GM12878 (cell line): ENCODE data around the gene SLC25A51. TPM values are rescaled to one million over a fixed set of nuclear protein-coding genes. Genes with fewer than 3 reads are reported as not detected.

Source experiments
- ATAC-seq: fragments of 200-7000 bp; cut with Tn5 transposase; 3 replicates; pipeline ENCODE4 v1.9.1; 2020; ENCODE audit warnings: mild to moderate bottlenecking, moderate library complexity
- BruUV-seq: library from RNA; stranded (reverse); fragments of 400-500 nt; replicated peaks from 2 replicates; lab custom pipeline; 2021; lab: Mats Ljungman, UMichigan
- CTCF ChIA-PET: fragments of 300-600 bp; sonication (Branson Sonifier 250); formaldehyde crosslinking; extraction: SDS; loops from one replicate; lab custom pipeline; 2021; ENCODE audit warnings: inconsistent platforms; lab: Yijun Ruan, JAX
- POLR2A ChIA-PET: fragments of 350-600 bp; formaldehyde crosslinking; extraction: SDS; loops from one replicate; lab custom pipeline; 2021; ENCODE audit warnings: inconsistent platforms; lab: Charles Lee
- RAD21 ChIA-PET: fragments of 300-600 bp; sonication (Branson Sonifier 250); formaldehyde crosslinking; loops from one replicate; lab custom pipeline; 2023; ENCODE audit warnings: antibody characterized with exemption; ENCODE audit not compliant: unreplicated experiment; lab: Charles Lee
- SMC1A ChIA-PET: fragments of 300-600 bp; sonication (Branson Sonifier 250); formaldehyde crosslinking; loops from one replicate; lab custom pipeline; 2023; ENCODE audit not compliant: unreplicated experiment, uncharacterized antibody; lab: Charles Lee
- DNase-seq: peaks from one replicate; pipeline ENCODE4 v3.0.0-alpha.2; 2011; ENCODE audit warnings: low read depth, low spot score
- FAIRE-seq: peaks from 3 replicates; lab custom pipeline; 2011; peaks lifted over from hg19 to GRCh38; lab: Jason Lieb, UNC
- H2AFZ ChIP-seq: 2 replicates; pipeline ENCODE4 v1.6.0; 2011; ENCODE audit warnings: low read depth, low read length, control low read depth; ENCODE audit not compliant: control insufficient read depth
- H3K27ac ChIP-seq: 2 replicates; pipeline ENCODE4 v1.5.1; 2011; ENCODE audit warnings: control low read depth; ENCODE audit not compliant: control insufficient read depth, insufficient read depth
- H3K27me3 ChIP-seq, 2 experiments: replicated peaks in 1 of 2; 2 replicates each; pipeline versions ENCODE4 v1.6.0 to v1.6.1; 2011; ENCODE audit warnings: low read length in 1 of 2; ENCODE audit not compliant: control insufficient read depth in 2 of 2, insufficient read depth in 2 of 2
- H3K36me3 ChIP-seq, 2 experiments: 2 replicates each; pipeline ENCODE4 v1.5.1; 2011; ENCODE audit warnings: low read length in 1 of 2; ENCODE audit not compliant: control insufficient read depth in 2 of 2, insufficient read depth in 2 of 2
- H3K4me1 ChIP-seq: 2 replicates; pipeline ENCODE4 v1.6.1; 2011; ENCODE audit warnings: mild to moderate bottlenecking, low read length, moderate library complexity, mixed read lengths; ENCODE audit not compliant: control insufficient read depth, insufficient read depth
- H3K4me2 ChIP-seq: 2 replicates; pipeline ENCODE4 v1.6.0; 2011; ENCODE audit warnings: control low read depth; ENCODE audit not compliant: control insufficient read depth, insufficient read depth
- H3K4me3 ChIP-seq: fragments of 200-600 bp; sonication (generic); 2 replicates; pipeline ENCODE4 v1.5.1; 2016
- H3K79me2 ChIP-seq: 2 replicates; pipeline ENCODE4 v1.6.0; 2011; ENCODE audit warnings: low read length; ENCODE audit not compliant: control insufficient read depth, insufficient read depth
- H3K9ac ChIP-seq: 2 replicates; pipeline ENCODE4 v1.8.0; 2011; ENCODE audit warnings: low read length, control low read depth, mixed read lengths; ENCODE audit not compliant: control insufficient read depth, insufficient read depth
- H3K9me3 ChIP-seq: replicated peaks from 3 replicates; pipeline ENCODE4 v1.5.1; 2011; ENCODE audit warnings: mild to moderate bottlenecking, low read length; ENCODE audit not compliant: control insufficient read depth, insufficient read depth
- H4K20me1 ChIP-seq: 2 replicates; pipeline ENCODE4 v1.6.0; 2011; ENCODE audit not compliant: control insufficient read depth, insufficient read depth
- ESRRA ChIP-seq: IDR thresholded peaks from 2 replicates; pipeline ENCODE4 v1.6.1; 2012; ENCODE audit warnings: mild to moderate bottlenecking, low read length, improper control_type of control experiment
- NFIC ChIP-seq: IDR thresholded peaks from 2 replicates; pipeline ENCODE4 v1.6.1; 2012; ENCODE audit warnings: low read depth, mild to moderate bottlenecking, inconsistent platforms, low read length, moderate library complexity
- RAD51 ChIP-seq: fragments of 450-650 bp; IDR thresholded peaks from 2 replicates; pipeline ENCODE4 v1.6.1; 2016; ENCODE audit warnings: moderate library complexity, mild to moderate bottlenecking, inconsistent platforms
- SMAD1 ChIP-seq: fragments of 450-650 bp; IDR thresholded peaks from 2 replicates; pipeline ENCODE4 v1.6.1; 2018; ENCODE audit warnings: mild to moderate bottlenecking, low read depth; ENCODE audit not compliant: partially characterized antibody
- SUZ12 ChIP-seq: fragments of 200-600 bp; sonication (generic); IDR thresholded peaks from one replicate; pipeline ENCODE4 v1.6.1; 2018; ENCODE audit warnings: antibody characterized with exemption, mild to moderate bottlenecking; ENCODE audit not compliant: unreplicated experiment
- TCF7 ChIP-seq: IDR thresholded peaks from 2 replicates; pipeline ENCODE4 v1.6.1; 2014; ENCODE audit warnings: antibody characterized with exemption, borderline replicate concordance
- WGBS: methylation state at CpG from one replicate; pipeline ENCODE4 v1.1.6; 2016; ENCODE audit warnings: low lambda C conversion rate; ENCODE audit not compliant: insufficient replicate concordance, insufficient coverage; ENCODE audit errors: missing lambda C conversion rate; 5-methylcytosine and 5-hydroxymethylcytosine counted together
- in situ Hi-C: fragments of 300-500 bp; cut with MboI; formaldehyde crosslinking; loops from 9 replicates; pipeline ENCODE4 v1.14.3; 2018; ENCODE audit warnings: mixed read lengths
- intact Hi-C: fragments of 100-400 bp; cut with micrococcal nuclease; formaldehyde crosslinking; loops from one replicate; pipeline ENCODE4 v1.14.2; 2022; ENCODE audit not compliant: unreplicated experiment
- polyA plus RNA-seq, 11 experiments: library from polyadenylated mRNA; depleted of rRNA in 4 of 11; unstranded in 6 of 11; stranded (reverse) in 5 of 11; fragments of >200 nt; fragmentation: Nextera tagmentation in 4 of 11; fragmentation: Illumina TruSeq in 1 of 11; extraction: Ambion mirVana in 4 of 11; extraction: Trizol in 1 of 11; gene quantifications; 1 replicate in 1 of 11; 2 replicates in 10 of 11; pipeline versions ENCODE4 v1.2.1 to v1.2.3, GENCODE V29; 2011 to 2016; ENCODE audit warnings: inconsistent platforms in 2 of 11, missing spikeins in 2 of 11, low read depth in 1 of 11
- total RNA-seq, 4 experiments: library from RNA; depleted of rRNA in 3 of 4; stranded (reverse); fragments of >200 nt in 3 of 4; fragmentation: Illumina TruSeq in 1 of 4; extraction: Trizol in 1 of 4; gene quantifications; 2 replicates each; pipeline versions ENCODE4 v1.2.1 to v1.2.3, GENCODE V29; 2013 to 2021

Gene SLC25A51
- total and polyA plus RNA-seq, 10 of the 15 experiments (the other 5 are each of a cell fraction or from before 2014, with no cell fraction given): 3.8 to 29.3 (median 13.2) TPM

GRCh38 chr9:37921546-37922300 lies 17.8 kb upstream of the SLC25A51 start (continued):
- no peak for TF ChIP-seq SUZ12
- TF ChIP-seq NFIC: no peak
- TF ChIP-seq, all 136 proteins: peak for 0

GRCh38 chr9:37921168-37921510 lies 17.2 kb upstream of the SLC25A51 start:
- ChIA-PET RAD21 (interaction anchor here (0.7 to 1.6 kb wide), 4 partner anchors 16 to 167 kb away, joined by 3 to 4 read pairs (median 4); no protein-coding TSS in a partner anchor), POLR2A (interaction anchor here (0.5 kb wide), 1 partner anchor 399 kb away, joined by 3 read pairs; no protein-coding TSS in a partner anchor), SMC1A (interaction anchor here (0.6 to 2.2 kb wide), 7 partner anchors 8 to 338 kb away, joined by 3 to 10 read pairs (median 3); partner anchors contain the start of gene SHB), CTCF (interaction anchor here (1.3 to 2.1 kb wide), 3 partner anchors 12 to 343 kb away, joined by 3 to 15 read pairs (median 4); partner anchors contain the start of gene SHB)
- intact Hi-C loops (no loop called here), in situ Hi-C loops (loop anchor here (25.0 kb wide), 1 partner anchor 766 kb away; no protein-coding TSS in a partner anchor)
- Histone ChIP-seq H3K9me3 (no peaks in the 10 kb centered on the region), H3K4me1 (no peaks in the 10 kb centered on the region; the same call in 1 of the 2 replicates), H3K9ac (no peak overlapping the region), H4K20me1 (no peaks in the 10 kb centered on the region), H3K27ac (no peak overlapping the region), H3K4me2 (no peak overlapping the region), H3K4me3 (no peak overlapping the region), H3K79me2 (no peaks in the 10 kb centered on the region), H2AFZ (no peak overlapping the region), H3K27me3 (no peaks in the 10 kb centered on the region), H3K36me3 (no peaks in the 10 kb centered on the region)
- WGBS: 83% methylated on average over 7 of the region's 7 CpGs
- FAIRE-seq: no peak
- TF ChIP-seq RAD51 (no peak), TCF7 (no peak), ESRRA (no peak), SMAD1 (no peak)
- no TSS peak for BruUV-seq
- no peak for ATAC-seq
- DNase-seq: no peak
